HL-60/S4 (cell line): ENCODE measurements around the gene ADGRG6.
"Not testable (repeated sequence)": the region's sequence is repeated elsewhere in the genome, so short reads cannot be mapped to it uniquely, and the experiment has no call there.

Experiments used
- in situ Hi-C: fragments of 300-500 bp; cut with MboI; formaldehyde crosslinking; loops from 2 replicates; pipeline ENCODE4 v1.14.3; 2022; ENCODE audit warnings: low sequenced_read_pairs

The ADGRG6 gene

DNA sequence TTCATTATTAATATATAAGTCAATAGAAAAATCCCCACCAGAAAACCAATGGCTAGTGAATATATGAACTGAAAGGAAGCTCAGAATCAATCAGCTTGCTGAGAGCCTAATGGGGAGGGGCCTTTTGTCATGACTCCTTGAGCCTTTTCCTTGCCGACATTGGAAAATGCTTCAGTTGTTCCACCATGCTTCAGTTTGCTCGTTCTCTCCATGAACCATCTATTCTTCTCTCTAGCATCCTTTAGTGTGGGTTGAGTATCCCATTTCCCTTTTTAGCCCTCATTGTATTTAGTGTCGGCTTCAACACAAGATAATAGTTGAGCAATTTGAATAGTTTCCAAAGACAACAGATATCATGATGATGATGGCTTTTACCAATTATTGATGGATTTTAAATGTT, 139.9 kb downstream of the ADGRG6 start:
- in situ Hi-C loops: no loop called here

GRCh38 chr6:142443102-142443501, 141.3 kb downstream of the ADGRG6 start:
- in situ Hi-C loops: no loop called here

GRCh38 chr6:142443532-142443931, 141.7 kb downstream of the ADGRG6 start:
- in situ Hi-C loops: no loop called here

GRCh38 chr6:142444376-142444775, 142.6 kb downstream of the ADGRG6 start:
- in situ Hi-C loops: no loop called here

GRCh38 chr6:142444881-142445301, 143.1 kb downstream of the ADGRG6 start:
- in situ Hi-C loops: no loop called here

GRCh38 chr6:142446168-142446567, 144.4 kb downstream of the ADGRG6 start:
- in situ Hi-C loops: no loop called here

DNA sequence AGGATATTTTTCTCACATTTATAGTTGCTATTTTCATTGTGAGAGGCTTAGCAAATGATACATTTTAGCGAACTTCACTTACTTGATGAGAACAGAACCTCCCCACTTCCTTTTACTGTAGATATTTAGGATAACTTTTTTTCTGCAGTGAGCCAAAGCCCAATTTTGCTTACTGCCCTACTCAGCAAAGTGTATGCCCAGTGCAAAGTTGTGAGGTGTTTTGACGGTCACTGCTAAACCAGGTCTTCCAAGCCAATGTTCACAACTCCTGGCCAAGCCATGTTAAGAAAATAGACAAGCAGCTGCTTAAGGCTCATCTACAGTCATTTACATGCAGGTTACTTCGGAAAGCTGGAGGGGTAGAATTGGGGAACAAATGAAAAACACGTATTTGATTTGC, 144.8 kb downstream of the ADGRG6 start:
- in situ Hi-C loops: no loop called here

- in situ Hi-C loops: no loop called here
These were observed 146.4 kb downstream of the ADGRG6 start for GRCh38 chr6:142448091-142448729.

DNA sequence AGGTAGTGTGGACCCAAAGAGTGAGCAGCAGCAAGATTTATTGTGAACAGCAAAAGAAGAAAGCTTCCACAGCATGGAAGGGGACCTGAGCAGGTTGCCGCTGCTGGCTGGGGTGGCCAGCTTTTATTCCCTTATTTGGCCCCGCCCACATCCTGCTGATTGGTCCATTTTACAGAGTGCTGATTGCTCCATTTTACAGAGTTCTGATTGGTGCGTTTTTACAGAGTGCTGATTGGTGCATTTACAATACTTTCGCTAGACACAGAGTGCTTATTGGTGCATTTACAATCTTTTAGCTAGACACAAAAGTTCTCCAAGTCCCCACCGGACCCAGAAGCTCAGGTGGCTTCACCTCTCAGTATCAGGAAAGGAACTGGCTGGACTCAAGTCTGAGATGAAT, 149.0 kb downstream of the ADGRG6 start:
- in situ Hi-C loops: not testable (repeated sequence)

- in situ Hi-C loops: no loop called here
These were observed 151.2 kb downstream of the ADGRG6 start for GRCh38 chr6:142452993-142453392.

GRCh38 chr6:142454196-142454595, 152.4 kb downstream of the ADGRG6 start:
- in situ Hi-C loops: not testable (repeated sequence)

DNA sequence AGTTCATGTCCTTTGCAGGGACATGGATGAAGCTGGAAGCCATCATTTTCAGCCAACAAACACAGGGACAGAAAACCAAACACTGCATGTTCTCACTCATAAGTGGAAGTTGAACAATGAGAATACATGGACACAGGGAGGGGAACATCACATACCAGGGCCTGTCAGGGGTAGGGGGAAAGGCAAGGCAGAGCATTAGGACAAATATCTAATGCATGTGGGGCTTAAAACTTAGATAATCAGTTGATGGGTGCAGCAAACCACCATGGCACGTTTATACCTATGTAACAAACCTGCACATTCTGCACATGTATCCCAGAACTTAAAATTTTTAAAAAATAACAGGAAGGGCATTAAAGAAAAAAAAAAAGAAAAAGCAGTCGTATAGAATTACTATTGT, 153.0 kb downstream of the ADGRG6 start:
- in situ Hi-C loops: not testable (repeated sequence)

DNA sequence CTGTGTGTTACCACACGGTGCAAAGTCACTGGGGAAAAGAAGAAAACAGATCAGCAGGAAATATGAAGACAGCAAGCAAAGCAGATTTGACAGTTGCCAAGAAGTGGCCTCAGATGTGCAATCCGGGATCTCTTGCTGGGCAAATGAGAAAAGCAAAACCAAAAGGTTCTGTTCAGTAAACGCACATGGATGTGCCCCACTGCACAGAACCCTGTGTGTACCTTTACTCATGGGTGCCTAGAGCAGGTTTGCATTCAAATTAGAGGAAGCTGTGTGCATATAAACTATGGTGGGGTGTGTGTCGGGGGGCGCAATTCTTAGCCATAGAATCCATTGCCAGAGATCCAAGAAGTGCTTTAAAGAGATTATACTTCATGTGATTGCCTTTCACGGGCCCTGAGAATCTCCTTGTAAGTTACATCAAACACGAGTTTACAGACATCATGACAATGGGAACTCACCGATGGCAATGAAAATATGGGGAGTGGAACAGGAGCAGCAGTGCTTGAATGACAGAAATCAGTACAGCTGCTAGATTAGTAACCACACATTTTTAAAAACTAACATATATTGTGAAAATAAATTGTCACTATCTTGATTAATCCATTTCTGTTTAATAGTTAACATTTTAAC, 154.3 kb downstream of the ADGRG6 start:
- in situ Hi-C loops: no loop called here

GRCh38 chr6:142457638-142458406, 156.0 kb downstream of the ADGRG6 start:
- in situ Hi-C loops: no loop called here

- in situ Hi-C loops: no loop called here
These were observed 157.0 kb downstream of the ADGRG6 start for GRCh38 chr6:142458836-142459235.

DNA sequence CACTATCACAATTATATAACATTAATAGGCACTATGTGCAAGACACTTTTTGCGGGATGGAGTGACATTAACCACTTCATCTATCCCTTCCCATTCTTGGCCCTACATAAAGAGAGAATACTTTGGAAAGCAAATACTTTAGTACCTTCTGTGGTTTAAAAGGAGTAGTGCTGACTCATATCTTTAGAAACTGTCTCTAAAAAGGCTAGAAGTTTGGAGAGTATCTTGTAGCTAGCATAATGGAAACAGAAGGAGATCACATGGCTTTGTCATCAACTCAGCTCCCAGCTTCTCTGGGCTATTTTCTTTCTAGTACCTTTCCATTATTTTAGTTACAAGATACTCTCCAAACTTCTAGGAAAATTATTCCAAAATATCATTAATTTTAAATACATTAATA, 157.5 kb downstream of the ADGRG6 start:
- in situ Hi-C loops: no loop called here

- in situ Hi-C loops: no loop called here
These were observed 160.5 kb downstream of the ADGRG6 start for GRCh38 chr6:142462260-142462659.

- in situ Hi-C loops: no loop called here
These were observed 162.2 kb downstream of the ADGRG6 start for GRCh38 chr6:142463988-142464387.

- in situ Hi-C loops: no loop called here
These were observed 167.4 kb downstream of the ADGRG6 start for GRCh38 chr6:142469220-142469619.

GRCh38 chr6:142470421-142470820, 168.6 kb downstream of the ADGRG6 start:
- in situ Hi-C loops: no loop called here

DNA sequence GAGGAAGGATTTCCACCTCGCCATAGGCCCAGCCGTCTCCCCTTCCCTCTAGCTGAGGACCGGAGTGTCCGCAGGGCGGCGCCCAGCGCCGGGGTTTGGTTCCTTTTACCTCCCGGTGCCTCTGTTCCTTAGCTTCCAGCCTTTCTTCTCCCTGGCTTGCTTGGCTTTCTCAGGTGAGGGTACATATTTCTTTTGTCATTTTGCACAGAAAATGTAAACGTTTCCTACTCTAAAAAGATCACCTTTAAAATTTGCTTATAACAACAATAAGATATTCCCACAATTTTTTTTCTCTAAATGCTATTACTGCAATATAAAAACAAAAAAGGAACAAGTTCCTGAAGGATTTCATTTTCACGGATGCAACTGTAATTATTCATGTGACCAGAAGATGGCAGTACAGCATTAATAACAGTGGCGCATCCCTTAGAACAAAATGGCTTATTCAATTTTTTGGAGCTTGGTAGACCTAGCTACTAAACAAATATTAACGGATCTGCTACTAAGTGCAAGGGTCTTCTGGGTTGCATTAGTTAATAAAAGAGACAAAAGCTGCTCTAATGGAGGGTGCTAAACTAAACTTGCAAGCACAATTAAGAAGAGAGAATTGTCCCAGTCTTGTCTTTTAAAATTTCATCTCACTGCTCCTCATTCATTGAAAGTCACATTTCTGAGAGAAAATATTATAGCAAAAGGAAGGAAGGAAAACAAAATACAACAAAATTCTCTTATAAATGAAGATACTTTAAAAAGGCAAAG, 172.9 kb downstream of the ADGRG6 start:
- in situ Hi-C loops: no loop called here
